ENCODE results near the gene NOA1.

NOA1 gene

GRCh38 chr4:56977321-56978012, at the start of gene NOA1:
NOA1 (minus strand) TSS chr4:56977606; CDS start chr4:56977585, 21 bp downstream.
- DNase-seq (ENCODE audit: low read depth in 2 of 3, low spot score in 2 of 3), result peak; percentile 93 to 97 (median 96)

GRCh38 chr4:57023104-57023503, 45.7 kb upstream of the NOA1 start:
- no peak for DNase-seq (ENCODE audit: low read depth in 2 of 3, low spot score in 2 of 3)

- DNase-seq (ENCODE audit: low read depth in 2 of 3, low spot score in 2 of 3), result no peak
These were observed 43.2 kb upstream of the NOA1 start for GRCh38 chr4:57020467-57021101.

- DNase-seq (ENCODE audit: low read depth in 2 of 3, low spot score in 2 of 3), result no peak
These were observed 41.6 kb upstream of the NOA1 start for GRCh38 chr4:57018980-57019379.

- DNase-seq (ENCODE audit: low read depth in 2 of 3, low spot score in 2 of 3), result no peak
These were observed 36.2 kb upstream of the NOA1 start for GRCh38 chr4:57013543-57014120.

- DNase-seq (ENCODE audit: low read depth in 2 of 3, low spot score in 2 of 3), result no peak
These were observed 22.3 kb upstream of the NOA1 start for GRCh38 chr4:56999751-57000150.

- DNase-seq (ENCODE audit: low read depth in 2 of 3, low spot score in 2 of 3), result no peak
These were observed 18.1 kb upstream of the NOA1 start for GRCh38 chr4:56995525-56995924.

- DNase-seq (ENCODE audit: low read depth in 2 of 3, low spot score in 2 of 3), result no peak
These were observed 12.9 kb upstream of the NOA1 start for GRCh38 chr4:56990109-56990905.

- no peak for DNase-seq (ENCODE audit: low read depth in 2 of 3, low spot score in 2 of 3)
These were observed 9.5 kb upstream of the NOA1 start for GRCh38 chr4:56986952-56987351.

GRCh38 chr4:56986192-56986591, 8.8 kb upstream of the NOA1 start:
- DNase-seq (ENCODE audit: low read depth in 2 of 3, low spot score in 2 of 3), result no peak

- DNase-seq (ENCODE audit: low read depth in 2 of 3, low spot score in 2 of 3), result no peak
These were observed 4.4 kb upstream of the NOA1 start for GRCh38 chr4:56981795-56982201.

- DNase-seq (ENCODE audit: low read depth in 2 of 3, low spot score in 2 of 3), result no peak
These were observed 2.1 kb upstream of the NOA1 start for GRCh38 chr4:56979421-56980072.

GRCh38 chr4:56978750-56979303, 1.4 kb upstream of the NOA1 start, which contains the start of gene POLR2B:
POLR2B (plus strand) TSS chr4:56978896; CDS start chr4:56978986, 90 bp downstream.
- peak; percentile 69 to 82 (median 81) for DNase-seq (ENCODE audit: low read depth in 2 of 3, low spot score in 2 of 3)

GRCh38 chr4:56976837-56977320, 527 bp downstream of the NOA1 start:
- DNase-seq (ENCODE audit: low read depth in 2 of 3, low spot score in 2 of 3), result no peak

- no peak for DNase-seq (ENCODE audit: low read depth in 2 of 3, low spot score in 2 of 3)
These were observed 1.0 kb downstream of the NOA1 start for GRCh38 chr4:56976283-56976836.

- no peak for DNase-seq (ENCODE audit: low read depth in 2 of 3, low spot score in 2 of 3)
These were observed 4.1 kb downstream of the NOA1 start for GRCh38 chr4:56973336-56973735.

GRCh38 chr4:56972809-56973208, 4.6 kb downstream of the NOA1 start:
- DNase-seq (ENCODE audit: low read depth in 2 of 3, low spot score in 2 of 3), result no peak

- DNase-seq (ENCODE audit: low read depth in 2 of 3, low spot score in 2 of 3), result no peak
These were observed 5.0 kb downstream of the NOA1 start for GRCh38 chr4:56972389-56972788.

- no peak for DNase-seq (ENCODE audit: low read depth in 2 of 3, low spot score in 2 of 3)
These were observed 6.0 kb downstream of the NOA1 start for GRCh38 chr4:56971383-56971782.

- DNase-seq (ENCODE audit: low read depth in 2 of 3, low spot score in 2 of 3), result no peak
These were observed 16.3 kb downstream of the NOA1 start for GRCh38 chr4:56961107-56961500.

Measured in activated CD8-positive, alpha-beta memory T cell treated with anti-CD3 and anti-CD28 coated beads for 48 hours (primary cell).